Activated effector memory CD4-positive, alpha-beta T cell treated with anti-CD3 and anti-CD28 coated beads, Interleukin-2, amount 50 U/mL, for 16 hours (primary cell): ENCODE results near the gene PHLDB3.
"Not testable (repeated sequence)": the region's sequence is repeated elsewhere in the genome, so short reads cannot be mapped to it uniquely, and the experiment has no call there.

ENCODE experiments used
- DNase-seq: peaks from one replicate; pipeline ENCODE4 v3.0.0-alpha.2; 2020

PHLDB3 gene

DNA sequence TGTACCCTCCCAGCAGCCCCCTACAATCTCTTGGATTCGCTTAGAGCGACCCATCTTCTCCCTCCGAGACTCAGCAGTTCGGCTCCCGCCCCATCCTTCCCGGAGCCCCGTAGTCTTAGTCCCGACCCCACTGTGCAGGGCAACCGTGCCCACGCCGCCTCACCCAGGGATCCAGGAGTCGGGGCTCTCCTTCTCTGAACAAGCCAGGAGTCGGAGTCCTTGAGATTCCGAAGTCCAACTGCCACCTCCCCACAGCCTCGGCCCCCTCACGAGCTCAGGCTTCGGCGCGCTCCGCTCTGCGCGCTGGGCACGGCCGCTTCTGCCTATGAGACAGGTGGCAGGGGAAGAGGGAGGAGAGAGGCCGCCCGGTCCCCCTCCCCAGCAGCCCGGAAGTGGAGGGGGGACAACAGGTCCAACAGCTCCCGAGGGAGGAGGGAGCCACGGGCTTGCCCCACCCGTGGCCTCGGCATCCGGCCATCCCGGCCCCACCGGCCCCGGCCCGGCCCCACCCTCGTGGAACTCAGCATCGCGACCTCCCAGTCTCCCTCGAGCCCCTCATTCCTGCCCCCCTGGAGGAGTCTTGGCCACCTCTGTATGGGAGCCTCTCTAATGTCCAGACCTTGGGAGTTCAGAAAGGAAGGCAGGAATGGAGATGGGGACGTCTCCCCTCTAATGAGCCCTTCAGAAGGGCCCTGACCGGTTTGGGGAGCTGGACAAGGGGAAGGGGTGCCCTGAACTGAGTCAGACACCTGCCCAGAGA lies at the start of gene PHLDB3:
Gene PHLDB3, minus strand, starts transcription at position 321 of the 760 bp plus-strand sequence. CDS start 628 bp downstream, outside the sequence.
- peak; percentile 84 for DNase-seq

DNA sequence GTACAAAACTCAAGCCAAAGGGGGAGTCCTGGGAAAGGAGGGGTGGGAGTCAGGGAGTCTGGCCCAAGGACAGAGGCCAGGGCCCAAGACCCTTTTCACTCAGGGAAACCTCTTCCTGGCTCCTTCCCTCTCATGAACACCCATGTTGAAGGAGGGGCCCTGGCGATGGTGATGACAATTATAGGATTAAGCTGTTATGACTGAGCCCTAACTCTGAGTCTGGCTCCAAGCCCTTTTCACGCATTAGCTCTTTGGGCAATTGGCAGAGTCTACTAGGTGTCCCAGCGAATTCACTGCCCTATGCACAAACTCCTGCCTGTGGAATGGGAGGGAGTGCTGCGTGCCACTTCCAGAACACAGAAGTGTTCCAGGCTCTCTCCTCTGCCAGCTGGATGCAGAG lies 49.1 kb upstream of the PHLDB3 start:
- no peak for DNase-seq

DNA sequence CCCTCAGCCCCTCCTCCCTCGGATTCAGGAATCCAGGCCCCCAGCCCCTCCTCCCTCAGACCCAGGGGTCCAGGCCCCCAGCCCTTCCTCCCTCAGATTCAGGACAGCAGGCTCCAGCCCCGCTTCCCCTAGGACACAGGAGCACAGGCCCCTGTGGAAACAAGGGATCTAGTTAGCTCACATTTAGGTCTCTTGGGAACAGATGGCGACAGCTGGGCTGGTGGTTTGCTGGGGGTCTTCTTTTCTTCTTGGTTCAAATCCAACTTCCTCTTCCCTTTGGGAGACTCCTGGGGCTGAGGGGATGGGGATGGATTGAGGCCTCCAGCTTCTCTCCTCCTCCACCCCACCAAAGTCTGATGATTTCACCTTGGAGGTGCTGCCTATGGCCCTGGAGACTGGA lies 48.1 kb upstream of the PHLDB3 start:
- DNase-seq = no peak

DNA sequence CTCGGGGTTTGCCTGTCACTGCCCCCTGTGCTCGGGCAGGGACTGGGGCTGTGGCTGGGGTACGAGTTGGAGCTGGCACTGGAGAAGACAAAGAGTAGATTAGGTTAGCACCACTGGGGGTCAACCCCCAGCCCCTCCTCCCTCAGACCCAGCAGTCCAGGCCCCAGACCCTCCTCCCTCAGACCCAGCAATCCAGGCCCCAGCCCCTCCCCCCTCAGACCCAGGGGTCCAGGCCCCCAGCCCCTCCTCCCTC lies 47.6 kb upstream of the PHLDB3 start:
- DNase-seq = no peak

DNA sequence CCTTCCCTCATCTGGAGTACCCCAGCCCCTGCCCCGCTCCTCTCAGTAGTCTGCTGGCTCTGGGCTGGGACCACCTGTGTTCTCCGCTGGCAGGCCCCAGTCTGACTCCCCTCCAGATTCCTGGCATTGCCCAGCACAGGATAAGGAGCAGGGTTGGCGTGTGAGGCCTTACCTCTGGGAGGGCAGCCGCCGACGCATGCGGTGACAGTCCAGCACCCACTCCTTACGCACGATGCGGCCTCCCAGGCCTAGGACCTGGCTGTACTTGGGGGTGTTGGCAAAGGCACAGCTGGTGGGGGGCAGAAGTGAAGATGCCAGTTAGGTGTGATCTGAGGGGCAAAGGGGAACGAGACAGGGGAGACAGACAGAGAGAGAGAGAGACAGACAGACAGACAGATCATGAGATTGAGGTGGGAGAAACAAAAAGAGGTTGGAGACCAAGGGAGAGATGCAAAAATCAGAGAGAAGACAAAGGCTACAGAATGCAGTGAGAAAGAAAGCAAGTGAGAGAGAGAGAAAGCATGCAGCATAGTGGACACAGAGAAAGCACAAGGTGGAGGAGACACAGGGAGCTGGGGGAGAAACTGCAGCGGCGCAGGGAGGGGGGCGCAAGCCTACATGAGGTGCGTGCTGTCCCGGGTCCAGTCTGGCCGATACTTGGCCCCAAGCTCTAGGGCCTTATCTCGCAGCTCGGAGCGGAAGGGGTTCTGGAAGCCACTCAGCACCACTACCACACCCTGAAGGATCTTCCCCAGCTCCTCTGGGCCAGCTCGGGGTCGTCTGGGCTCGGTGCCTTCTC lies 47.1 kb upstream of the PHLDB3 start:
- DNase-seq = no peak

DNA sequence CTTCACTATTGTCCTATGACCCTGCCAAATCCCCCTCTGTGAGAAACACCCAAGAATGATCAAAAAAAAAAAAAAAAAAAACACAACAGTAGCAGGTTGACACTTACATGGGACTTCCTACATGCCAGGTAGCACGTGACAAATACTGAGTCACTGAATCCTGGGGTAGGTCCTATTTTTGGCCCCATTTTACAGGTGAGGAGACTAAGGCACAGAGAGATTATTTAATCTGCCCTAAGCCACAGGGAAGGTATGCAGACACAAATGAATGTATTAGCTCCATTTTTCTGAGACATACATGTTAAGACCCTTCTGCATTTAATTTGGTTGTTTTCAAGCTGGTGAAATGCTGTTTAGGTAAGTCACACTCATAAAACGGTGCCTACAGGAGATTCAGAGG lies 44.2 kb upstream of the PHLDB3 start:
- DNase-seq = no peak

DNA sequence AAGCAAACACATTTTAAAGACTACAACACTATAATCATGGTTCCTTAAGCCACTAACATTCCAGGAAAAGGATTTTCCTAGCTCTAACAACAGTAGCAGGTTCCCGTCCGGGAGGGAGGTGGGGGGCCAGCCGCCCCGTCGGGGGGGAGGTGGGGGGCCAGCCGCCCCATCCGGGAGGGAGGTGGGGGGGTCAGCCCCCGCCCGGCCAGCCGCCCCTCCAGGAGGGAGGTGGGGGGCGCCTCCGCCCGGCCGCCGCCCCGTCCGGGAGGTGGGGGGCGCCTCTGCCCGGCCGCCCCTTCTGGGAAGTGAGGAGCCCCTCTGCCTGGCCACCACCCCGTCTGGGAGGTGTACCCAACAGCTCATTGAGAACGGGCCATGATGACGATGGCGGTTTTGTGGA lies 43.4 kb upstream of the PHLDB3 start:
- DNase-seq = not testable (repeated sequence)

DNA sequence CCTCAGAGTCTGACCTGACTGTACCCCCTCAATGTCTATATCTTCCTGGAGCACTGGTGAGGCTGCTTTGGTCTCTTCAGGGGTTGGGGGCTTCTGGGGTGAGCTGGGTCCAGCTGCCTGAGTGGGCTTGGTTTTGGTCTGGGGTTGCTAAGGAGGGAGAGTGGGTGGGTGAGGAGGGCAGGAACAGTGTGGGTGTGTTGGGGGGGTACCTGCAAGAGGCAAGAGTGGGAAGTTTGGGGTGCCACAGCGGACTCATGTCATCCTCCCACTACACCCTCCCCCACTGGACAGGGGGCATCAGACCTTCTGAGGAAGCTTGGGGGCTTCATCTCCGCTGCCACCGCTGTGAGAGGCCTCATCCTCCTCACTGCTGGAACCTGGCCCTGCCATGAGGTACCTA lies 42.0 kb upstream of the PHLDB3 start:
- DNase-seq = no peak

DNA sequence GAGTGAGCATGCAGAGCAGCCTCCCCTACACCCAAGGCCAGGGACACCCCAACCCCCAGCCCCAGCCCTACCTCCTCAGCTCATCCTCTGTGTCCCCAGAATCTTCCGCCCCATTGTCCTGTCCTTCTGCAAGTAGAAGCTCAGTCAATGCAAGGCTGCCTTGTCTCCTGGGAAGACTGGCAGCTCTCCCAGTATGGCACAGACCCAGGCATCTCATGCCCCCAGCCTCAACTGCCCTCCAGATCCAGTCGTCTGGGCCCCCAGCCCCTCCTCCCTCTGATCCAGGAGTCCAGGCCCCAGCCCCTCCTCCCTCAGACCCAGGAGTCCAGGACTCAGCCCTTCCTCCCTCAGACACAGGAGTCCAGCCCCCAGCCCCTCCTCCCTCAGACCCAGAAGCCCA lies 41.4 kb upstream of the PHLDB3 start:
- no peak for DNase-seq

DNA sequence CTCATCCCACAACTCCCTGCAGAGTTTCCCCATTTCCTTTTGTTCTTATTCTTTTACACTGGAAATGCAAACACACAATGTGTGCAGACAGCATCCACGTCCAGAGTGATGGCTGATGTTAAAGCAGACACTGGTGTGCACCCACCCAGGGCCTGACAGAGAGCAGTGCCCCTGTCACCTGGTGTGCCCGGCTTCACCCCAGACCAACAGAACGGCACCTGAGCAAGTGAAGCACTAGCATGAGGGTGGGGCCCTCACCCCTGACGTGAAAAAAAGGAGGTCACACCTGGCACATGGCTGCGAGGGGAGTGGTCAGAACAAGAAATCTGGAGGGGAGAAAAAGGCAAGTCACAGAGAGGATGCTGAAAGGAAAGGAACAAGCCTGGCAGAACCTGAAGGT lies 40.7 kb upstream of the PHLDB3 start:
- DNase-seq = no peak

DNA sequence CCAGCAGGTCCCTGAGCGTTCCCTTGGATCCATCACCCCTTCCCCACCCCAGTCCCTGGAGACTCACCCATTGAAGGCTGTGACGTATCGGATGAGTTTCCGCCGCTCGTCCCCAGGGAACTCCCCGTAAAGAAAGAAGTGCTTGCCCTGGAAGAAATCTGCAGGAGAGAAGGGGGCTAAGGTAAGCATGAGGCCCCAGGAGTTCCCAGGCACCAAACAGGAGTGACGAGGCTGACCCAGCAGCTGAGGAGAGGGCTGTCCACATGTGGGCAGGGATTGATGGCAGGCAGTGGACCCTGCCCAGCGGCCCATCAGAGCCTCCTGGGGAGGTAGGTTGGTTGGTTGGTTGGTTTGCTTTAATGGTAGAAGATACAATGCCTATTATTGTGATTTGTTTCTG lies 39.5 kb upstream of the PHLDB3 start:
- no peak for DNase-seq

DNA sequence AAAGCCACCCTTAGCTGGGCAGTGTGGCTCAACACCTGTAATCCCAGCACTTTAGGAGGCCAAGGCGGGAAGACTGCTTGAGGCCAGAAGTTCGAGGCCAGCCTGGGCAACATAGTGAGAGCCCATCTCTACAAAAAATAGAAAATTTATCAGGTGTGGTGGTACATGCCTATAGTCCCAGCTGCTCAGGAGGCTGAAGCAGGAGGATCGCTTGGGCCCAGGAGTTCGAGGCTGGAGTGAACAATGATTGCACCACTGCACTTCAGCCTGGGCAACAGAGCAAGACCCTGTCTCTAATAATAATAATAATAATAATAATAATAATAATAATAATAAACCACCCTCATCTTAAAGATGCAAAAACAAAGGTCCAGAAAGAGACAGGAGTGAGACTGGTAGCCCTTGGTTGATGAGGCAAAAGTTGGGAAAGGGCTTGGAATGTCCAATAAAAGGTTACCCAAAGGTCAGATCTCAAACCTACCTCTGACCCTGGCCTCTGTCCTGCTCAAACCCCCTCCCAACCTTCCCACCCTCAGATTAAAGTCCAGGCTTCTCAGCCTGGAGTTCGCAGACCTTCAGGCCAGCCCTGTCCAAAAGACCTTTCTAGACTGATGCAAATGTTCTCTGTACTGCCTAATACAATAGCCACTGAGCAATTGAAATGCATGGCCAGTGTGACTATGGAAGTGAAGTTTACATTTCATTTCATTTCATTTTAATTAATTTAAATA lies 37.5 kb upstream of the PHLDB3 start:
- DNase-seq = no peak

DNA sequence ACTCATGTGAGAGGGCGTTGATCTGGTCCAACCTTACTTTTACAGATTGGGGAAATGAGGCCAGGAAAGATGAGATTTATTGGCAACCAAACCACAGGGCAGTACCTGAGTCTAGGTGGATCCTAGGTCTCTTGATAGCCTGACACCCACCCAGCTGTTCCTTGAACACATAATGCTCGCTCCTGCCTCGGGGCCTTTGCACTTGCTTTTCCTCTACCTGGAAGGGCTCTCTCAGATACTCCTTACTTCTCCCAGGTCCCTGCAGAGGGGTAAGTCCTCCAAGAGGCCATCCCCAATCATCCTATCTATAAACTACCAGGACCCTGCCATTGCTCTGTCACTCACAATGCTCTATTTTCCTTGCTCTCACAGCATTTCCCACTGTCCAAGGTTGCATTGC lies 35.8 kb upstream of the PHLDB3 start:
- no peak for DNase-seq

DNA sequence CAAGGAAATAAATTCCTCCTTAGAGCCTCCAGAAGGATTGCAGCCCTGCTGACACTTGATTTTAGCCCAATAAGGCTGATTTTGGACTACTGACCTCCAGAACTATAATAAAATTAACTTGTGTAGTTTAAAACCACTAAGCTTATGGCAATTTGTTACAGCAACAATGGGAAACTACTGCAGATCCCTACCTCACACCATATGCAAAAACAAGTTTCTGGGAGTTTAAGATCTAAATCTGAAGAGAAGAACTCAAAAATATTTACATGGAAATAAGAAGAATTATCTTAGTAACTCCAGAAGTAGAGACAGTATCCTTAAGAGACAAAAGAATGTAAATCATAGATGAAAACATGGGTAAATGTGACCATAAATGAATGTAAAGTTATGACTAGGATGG lies 34.4 kb upstream of the PHLDB3 start:
- no peak for DNase-seq

DNA sequence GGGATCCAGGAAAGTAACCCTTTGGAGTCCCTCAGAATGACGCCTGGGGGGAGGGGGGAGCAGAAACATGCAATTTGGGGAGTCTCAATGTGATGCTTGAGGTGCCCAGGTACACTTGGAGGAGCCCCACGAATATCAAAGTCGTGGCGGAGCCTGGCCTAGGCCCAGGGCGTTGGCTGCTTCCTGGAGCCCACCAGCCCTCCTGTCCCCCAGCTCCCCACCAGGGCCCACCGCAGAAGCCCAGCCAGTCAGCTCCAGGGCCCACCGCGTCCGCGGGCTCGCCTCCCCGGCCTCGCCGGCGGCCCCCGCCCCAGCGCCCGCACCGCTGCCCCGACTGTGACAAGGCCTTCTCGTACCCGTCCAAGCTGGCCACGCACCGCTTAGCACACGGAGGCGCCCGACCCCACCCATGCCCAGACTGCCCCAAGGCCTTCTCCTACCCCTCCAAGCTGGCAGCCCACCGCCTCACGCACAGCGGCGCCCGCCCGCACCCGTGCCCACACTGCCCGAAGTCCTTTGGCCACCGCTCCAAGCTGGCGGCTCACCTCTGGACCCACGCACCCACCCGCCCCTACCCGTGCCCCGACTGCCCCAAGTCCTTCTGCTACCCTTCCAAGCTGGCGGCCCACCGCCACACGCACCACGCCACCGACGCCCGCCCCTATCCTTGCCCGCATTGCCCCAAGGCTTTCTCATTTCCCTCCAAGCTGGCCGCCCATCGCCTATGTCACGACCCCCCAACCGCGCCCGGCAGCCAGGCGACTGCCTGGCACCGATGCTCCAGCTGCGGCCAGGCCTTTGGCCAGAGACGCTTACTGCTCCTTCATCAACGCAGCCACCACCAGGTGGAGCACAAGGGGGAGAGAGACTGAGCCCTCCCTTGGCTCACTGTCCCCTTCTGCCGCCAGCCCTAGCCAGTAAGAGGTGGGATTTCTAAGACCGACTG lies 30.5 kb upstream of the PHLDB3 start:
- DNase-seq = peak; percentile 74

DNA sequence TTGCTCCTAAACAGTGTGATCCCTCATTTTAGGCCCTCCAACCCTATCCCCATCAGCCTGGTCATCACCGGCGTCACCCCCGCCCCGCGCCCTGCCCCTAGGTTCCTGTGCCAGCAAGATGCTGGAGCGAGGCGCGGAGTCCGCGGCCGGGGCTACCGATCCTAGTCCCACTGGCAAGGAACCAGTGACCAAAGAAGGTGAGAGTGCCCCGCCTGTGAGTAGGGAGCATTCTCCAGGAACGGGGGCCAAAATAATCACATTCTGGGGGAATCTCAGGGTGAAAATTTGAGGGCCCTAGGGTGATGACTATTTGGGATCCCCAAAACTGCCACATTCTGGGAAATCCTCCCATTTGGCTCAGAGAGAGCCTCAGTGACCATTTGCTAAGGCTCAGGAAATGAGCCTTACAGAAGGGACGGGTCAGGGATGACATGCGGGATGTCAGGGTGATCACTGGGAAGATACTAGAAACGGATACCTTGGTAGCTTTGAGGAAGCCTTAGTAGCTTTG lies 29.8 kb upstream of the PHLDB3 start:
- no peak for DNase-seq

DNA sequence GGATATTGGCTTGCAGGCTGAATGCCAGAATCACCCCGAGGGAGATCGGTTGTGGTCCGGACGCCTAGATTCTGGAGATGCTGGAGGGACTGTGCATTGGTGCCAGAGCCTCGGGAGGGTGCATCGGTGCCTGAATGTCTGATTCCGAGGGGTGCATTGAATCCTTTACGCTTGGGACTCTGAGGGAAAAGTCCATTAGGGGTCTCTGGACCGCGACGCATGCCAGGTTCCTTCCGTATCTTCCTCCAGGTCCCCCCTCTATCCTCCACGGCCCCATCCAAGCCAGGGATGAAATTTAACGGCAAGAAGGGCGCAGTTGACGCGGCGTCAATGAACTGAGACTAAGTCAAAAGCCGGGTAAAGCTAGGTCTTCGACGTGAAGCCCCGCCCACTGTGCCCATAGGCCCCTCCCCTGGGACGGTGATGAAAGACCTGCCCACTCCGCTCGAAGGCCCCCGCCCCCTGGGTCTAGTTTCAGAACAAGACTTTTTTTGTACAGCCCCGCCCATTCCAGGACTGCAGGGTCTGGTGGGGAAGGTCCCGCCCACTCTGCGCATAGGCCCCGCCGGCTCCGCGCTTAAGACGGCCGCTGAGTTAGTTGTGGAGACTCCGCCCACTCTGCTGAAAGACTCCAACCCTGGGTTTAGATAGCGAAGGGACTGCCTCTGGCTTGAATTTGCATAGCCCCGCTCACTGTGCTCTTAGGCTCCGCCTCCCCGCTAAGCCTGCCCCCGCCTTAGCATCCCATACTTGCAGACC lies 29.2 kb upstream of the PHLDB3 start:
- DNase-seq = peak; percentile 96

DNA sequence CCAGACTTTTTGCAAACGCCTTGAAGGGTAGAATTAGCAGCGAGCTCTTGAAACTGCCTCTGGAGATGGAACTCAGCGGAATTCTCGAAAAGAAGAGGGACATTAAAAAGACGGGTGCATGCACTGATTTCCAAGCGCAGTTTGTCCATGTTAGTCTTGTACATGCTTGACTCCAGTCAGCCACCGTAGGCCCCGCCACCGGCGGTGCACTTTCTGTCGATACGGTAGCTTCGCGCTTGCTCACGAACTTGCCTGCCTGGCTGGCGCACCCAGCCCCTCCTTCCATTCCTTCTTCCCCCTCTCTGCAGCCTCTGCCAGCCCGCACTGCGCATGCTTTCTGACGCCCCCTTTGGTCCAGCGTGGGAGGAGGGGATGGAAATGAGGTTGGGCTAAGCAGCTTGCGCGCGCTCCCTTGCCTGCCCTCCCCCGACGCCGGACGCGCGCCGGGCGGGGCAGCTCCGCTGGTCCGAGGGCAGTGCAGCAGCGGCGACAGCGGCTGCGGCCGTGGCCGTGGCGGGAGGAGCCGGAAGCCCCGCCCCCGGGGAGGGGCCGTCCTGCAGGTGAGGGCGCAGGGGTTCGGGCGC lies 28.5 kb upstream of the PHLDB3 start, which contains the start of gene ZNF575:
Gene ZNF575, plus strand, starts transcription at position 227 of the 584 bp plus-strand sequence. CDS start 1,235 bp downstream, outside the sequence.
- peak; percentile 94 for DNase-seq

DNA sequence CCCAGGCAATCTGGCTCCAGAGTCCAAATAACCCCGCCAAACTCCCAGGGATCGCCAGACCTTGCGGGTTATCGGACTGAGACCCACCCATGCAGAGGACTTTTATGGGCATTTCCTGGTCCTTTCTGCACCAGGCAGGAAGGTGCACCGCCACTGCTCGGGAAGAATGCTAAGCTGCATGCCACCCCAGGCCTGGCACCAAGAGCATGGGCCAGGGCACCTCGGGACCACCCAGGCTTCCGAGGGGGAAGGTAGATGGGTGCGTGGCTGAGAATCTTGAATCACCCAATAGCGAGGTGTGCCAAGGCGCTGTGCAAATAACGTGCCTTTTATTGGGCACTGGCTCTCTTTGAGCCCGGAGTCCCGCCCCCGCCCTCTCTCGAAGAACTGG lies 28.0 kb upstream of the PHLDB3 start:
- no peak for DNase-seq

DNA sequence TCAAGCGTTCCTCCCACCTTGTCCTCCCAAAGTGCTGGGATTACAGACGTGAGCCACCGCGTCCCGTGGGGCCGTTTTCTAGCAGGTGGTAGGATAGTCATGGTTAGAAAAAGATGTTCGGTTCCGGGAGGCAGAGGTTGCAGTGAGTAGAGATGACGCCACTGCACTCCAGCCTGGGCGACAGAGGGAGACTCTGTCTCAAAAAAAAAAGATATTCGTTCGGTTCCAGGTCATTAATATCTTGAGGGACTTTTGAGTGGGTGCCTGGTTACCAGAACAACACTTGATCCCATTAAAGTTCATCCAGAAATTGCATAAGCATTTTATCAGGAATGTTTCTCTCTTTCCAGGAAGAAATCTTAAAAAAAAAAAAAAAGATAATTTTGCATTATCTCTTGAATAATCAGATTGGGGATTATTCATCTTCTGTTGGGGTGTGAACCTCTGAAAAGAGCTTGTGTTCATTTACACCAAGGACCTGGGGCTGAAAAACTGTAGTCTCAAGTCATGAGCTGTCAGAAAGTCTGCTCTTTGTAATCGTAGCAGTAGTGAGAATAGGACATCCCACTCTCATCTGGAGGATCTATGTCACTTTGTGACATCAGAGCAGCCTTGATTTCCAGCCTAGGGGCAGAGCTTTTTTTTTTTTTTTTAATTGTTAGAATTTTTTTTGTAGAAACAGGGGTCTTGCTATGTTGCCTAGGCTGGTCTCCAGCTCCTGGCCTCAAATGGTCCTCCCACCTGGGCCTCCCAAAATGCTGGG lies 23.5 kb upstream of the PHLDB3 start:
- no peak for DNase-seq
